T-helper 17 cell (primary cell): Measurements from ENCODE around the gene FXYD4. TPM values are rescaled to one million over a fixed set of nuclear protein-coding genes. Genes with fewer than 3 reads are reported as not detected.
"Not testable (repeated sequence)": the region's sequence is repeated elsewhere in the genome, so short reads cannot be mapped to it uniquely, and the experiment has no call there.

Source experiments
- ATAC-seq: fragments of 150-1000 bp; cut with Tn5 transposase; 2 replicates; pipeline ENCODE4 v1.10.0; 2021; ENCODE audit warnings: mild to moderate bottlenecking, moderate library complexity
- DNase-seq, 3 donors: peaks; one replicate each; pipeline versions ENCODE4 v3.0.0 to v3.0.0-alpha.2; 2020 to 2021
- H3K9me3 ChIP-seq: one replicate; pipeline ENCODE4 v1.7.0; 2013; ENCODE audit warnings: low read length, mild to moderate bottlenecking; ENCODE audit not compliant: control insufficient read depth, poor library complexity, severe bottlenecking
- H3K27ac Mint-ChIP-seq: one replicate; pipeline ENCODE4 v1.8.0; 2022; ENCODE audit warnings: mild to moderate bottlenecking, moderate library complexity, mixed read lengths
- H3K27me3 Mint-ChIP-seq: one replicate; pipeline ENCODE4 v1.8.0; 2022; ENCODE audit warnings: mixed read lengths
- H3K36me3 Mint-ChIP-seq: one replicate; pipeline ENCODE4 v1.8.0; 2022; ENCODE audit warnings: low read depth, mixed read lengths
- H3K4me1 Mint-ChIP-seq: one replicate; pipeline ENCODE4 v1.8.0; 2022; ENCODE audit warnings: mild to moderate bottlenecking, mixed read lengths
- H3K4me3 Mint-ChIP-seq: one replicate; pipeline ENCODE4 v1.8.0; 2022; ENCODE audit warnings: mild to moderate bottlenecking, moderate library complexity, mixed read lengths
- total RNA-seq, 4 donors: library from RNA in 2 of 4; stranded (reverse) in 2 of 4; gene quantifications; one replicate each; pipeline ENCODE4 v1.2.3 and lab custom pipeline; 2022 to 2026

FXYD4 gene
- total RNA-seq (not detected), total RNA-seq (lab: John Stamatoyannopoulos, UW) (0 reads per million in 2 donors)

GRCh38 chr10:43371418-43371817 is at the start of gene FXYD4:
Gene FXYD4, plus strand, starts transcription at chr10:43371636. Its CDS starts 2,111 bp downstream, at chr10:43373747.
- H3K9me3 ChIP-seq = no peaks in the 10 kb centered on the region

GRCh38 chr10:43322331-43322730 is 49.1 kb upstream of the FXYD4 start:
- ATAC-seq (no peak), DNase-seq (no peak)
- H3K36me3 Mint-ChIP-seq = no peaks in the 10 kb centered on the region
- peak overlapping the region; percentile 63 for H3K4me3 Mint-ChIP-seq
- H3K27me3 Mint-ChIP-seq = no peaks in the 10 kb centered on the region
- peak overlapping the region; percentile 94 for H3K27ac Mint-ChIP-seq
- H3K9me3 ChIP-seq = no peaks in the 10 kb centered on the region
- peaks cover 24% of the 10 kb centered on the region for H3K4me1 Mint-ChIP-seq

More at GRCh38 chr10:43371418-43371817, at the start of gene FXYD4:
- no peaks in the 10 kb centered on the region for H3K27me3 Mint-ChIP-seq
- peaks cover 12% of the 10 kb centered on the region for H3K4me1 Mint-ChIP-seq
- H3K36me3 Mint-ChIP-seq = no peaks in the 10 kb centered on the region
- no peak for DNase-seq
- no peak within 1 kb of the TSS for H3K4me3 Mint-ChIP-seq
- H3K27ac Mint-ChIP-seq = no peak within 1 kb of the TSS
- no peak for ATAC-seq

- peaks cover 22% of the 10 kb centered on the region for H3K4me1 Mint-ChIP-seq
- no peaks in the 10 kb centered on the region for H3K36me3 Mint-ChIP-seq
- peak overlapping the region; percentile 94 for H3K27ac Mint-ChIP-seq
- peak overlapping the region; percentile 63 for H3K4me3 Mint-ChIP-seq
- H3K9me3 ChIP-seq = no peaks in the 10 kb centered on the region
- H3K27me3 Mint-ChIP-seq = no peaks in the 10 kb centered on the region
- peak; percentile 100 for ATAC-seq
- DNase-seq = peak; percentile 79 to 82 (median 80)
Observed at GRCh38 chr10:43322769-43323168, 48.7 kb upstream of the FXYD4 start.

GRCh38 chr10:43323245-43323644 is 48.2 kb upstream of the FXYD4 start:
- no peaks in the 10 kb centered on the region for H3K27me3 Mint-ChIP-seq
- ATAC-seq (no peak), DNase-seq (no peak)
- H3K27ac Mint-ChIP-seq = peak overlapping the region; percentile 94
- no peaks in the 10 kb centered on the region for H3K36me3 Mint-ChIP-seq
- peaks cover 20% of the 10 kb centered on the region for H3K4me1 Mint-ChIP-seq
- H3K4me3 Mint-ChIP-seq = peak overlapping the region; percentile 63
- no peaks in the 10 kb centered on the region for H3K9me3 ChIP-seq

- H3K9me3 ChIP-seq = no peaks in the 10 kb centered on the region
- Mint-ChIP-seq H3K4me3 (no peak overlapping the region), H3K4me1 (peaks cover 21% of the 10 kb centered on the region), H3K27me3 (no peaks in the 10 kb centered on the region), H3K36me3 (no peaks in the 10 kb centered on the region), H3K27ac (no peak overlapping the region)
- no peak for DNase-seq
- no peak for ATAC-seq
Observed at GRCh38 chr10:43324876-43325275, 46.6 kb upstream of the FXYD4 start.

- Mint-ChIP-seq H3K36me3 (no peaks in the 10 kb centered on the region), H3K27ac (no peak overlapping the region), H3K27me3 (no peaks in the 10 kb centered on the region), H3K4me3 (no peak overlapping the region), H3K4me1 (peaks cover 26% of the 10 kb centered on the region)
- no peaks in the 10 kb centered on the region for H3K9me3 ChIP-seq
- DNase-seq (no peak), ATAC-seq (no peak)
Observed at GRCh38 chr10:43327171-43327570, 44.3 kb upstream of the FXYD4 start.

GRCh38 chr10:43327986-43328385 is 43.5 kb upstream of the FXYD4 start:
- Mint-ChIP-seq H3K36me3 (no peaks in the 10 kb centered on the region), H3K27ac (peak overlapping the region; percentile 39), H3K27me3 (no peaks in the 10 kb centered on the region), H3K4me3 (no peak overlapping the region), H3K4me1 (peaks cover 25% of the 10 kb centered on the region)
- ATAC-seq (no peak), DNase-seq (no peak)
- no peaks in the 10 kb centered on the region for H3K9me3 ChIP-seq

GRCh38 chr10:43328810-43329209 is 42.6 kb upstream of the FXYD4 start:
- not testable (repeated sequence) for H3K27me3 Mint-ChIP-seq

GRCh38 chr10:43329246-43329885 is 42.1 kb upstream of the FXYD4 start:
- ATAC-seq, H3K27ac Mint-ChIP-seq, DNase-seq, H3K27me3 Mint-ChIP-seq, H3K4me3 Mint-ChIP-seq, H3K36me3 Mint-ChIP-seq, H3K9me3 ChIP-seq: not testable (repeated sequence)
- H3K4me1 Mint-ChIP-seq = peaks cover 22% of the 10 kb centered on the region

More at GRCh38 chr10:43328810-43329209, 42.6 kb upstream of the FXYD4 start:
- DNase-seq, ATAC-seq, H3K9me3 ChIP-seq, H3K4me3 Mint-ChIP-seq, H3K27ac Mint-ChIP-seq, H3K36me3 Mint-ChIP-seq: not testable (repeated sequence)
- H3K4me1 Mint-ChIP-seq = peaks cover 22% of the 10 kb centered on the region

- ATAC-seq, DNase-seq, H3K36me3 Mint-ChIP-seq, H3K27ac Mint-ChIP-seq, H3K4me3 Mint-ChIP-seq, H3K9me3 ChIP-seq, H3K27me3 Mint-ChIP-seq: not testable (repeated sequence)
- H3K4me1 Mint-ChIP-seq = peaks cover 22% of the 10 kb centered on the region
Observed at GRCh38 chr10:43330049-43330823, 41.2 kb upstream of the FXYD4 start.

GRCh38 chr10:43330824-43331127 is 40.7 kb upstream of the FXYD4 start:
- H3K36me3 Mint-ChIP-seq, ATAC-seq, H3K27ac Mint-ChIP-seq, H3K9me3 ChIP-seq, H3K4me3 Mint-ChIP-seq, DNase-seq, H3K27me3 Mint-ChIP-seq: not testable (repeated sequence)
- H3K4me1 Mint-ChIP-seq = peaks cover 22% of the 10 kb centered on the region

- Mint-ChIP-seq H3K4me1 (peaks cover 27% of the 10 kb centered on the region), H3K27me3 (peaks cover 5% of the 10 kb centered on the region), H3K36me3 (no peaks in the 10 kb centered on the region), H3K27ac (peak overlapping the region; percentile 94), H3K4me3 (no peak overlapping the region)
- DNase-seq = no peak
- no peaks in the 10 kb centered on the region for H3K9me3 ChIP-seq
- ATAC-seq = no peak
Observed at GRCh38 chr10:43333653-43334052, 37.8 kb upstream of the FXYD4 start.

- no peak overlapping the region for H3K27ac Mint-ChIP-seq
- no peak for ATAC-seq
- peaks cover 17% of the 10 kb centered on the region for H3K27me3 Mint-ChIP-seq
- no peak overlapping the region for H3K4me3 Mint-ChIP-seq
- peaks cover 11% of the 10 kb centered on the region for H3K36me3 Mint-ChIP-seq
- no peak for DNase-seq
- no peaks in the 10 kb centered on the region for H3K9me3 ChIP-seq
- peaks cover 46% of the 10 kb centered on the region for H3K4me1 Mint-ChIP-seq
Observed at GRCh38 chr10:43336061-43336460, 35.4 kb upstream of the FXYD4 start.
